Putamen (tissue), 1 donor: ENCODE data around the gene ELOVL5.
"Not testable (repeated sequence)": the region's sequence is repeated elsewhere in the genome, so short reads cannot be mapped to it uniquely, and the experiment has no call there.

Source experiments
- DNase-seq: peaks from one replicate; pipeline ENCODE4 v3.0.0-alpha.2; 2016; ENCODE audit warnings: low spot score

ELOVL5 gene

GRCh38 chr6:53304953-53305352 is 43.8 kb downstream of the ELOVL5 start:
- DNase-seq: not testable (repeated sequence)

GRCh38 chr6:53302678-53303360 is 45.9 kb downstream of the ELOVL5 start:
- DNase-seq: no peak

- DNase-seq: no peak
Measured at GRCh38 chr6:53301801-53302537, 46.8 kb downstream of the ELOVL5 start.

GRCh38 chr6:53300656-53301551 is 47.8 kb downstream of the ELOVL5 start:
- peak; percentile 68 for DNase-seq

- DNase-seq: no peak
Measured at GRCh38 chr6:53299331-53300005, 49.3 kb downstream of the ELOVL5 start.

GRCh38 chr6:53297004-53297403 is 51.7 kb downstream of the ELOVL5 start:
- no peak for DNase-seq

GRCh38 chr6:53295176-53295575 is 53.6 kb downstream of the ELOVL5 start:
- DNase-seq: no peak

- DNase-seq: no peak
Measured at GRCh38 chr6:53294611-53295010, 54.1 kb downstream of the ELOVL5 start.

- DNase-seq: no peak
Measured at GRCh38 chr6:53294095-53294494, 54.7 kb downstream of the ELOVL5 start.

GRCh38 chr6:53293691-53294090 is 55.1 kb downstream of the ELOVL5 start:
- DNase-seq: no peak

- no peak for DNase-seq
Measured at GRCh38 chr6:53290537-53291510, 57.9 kb downstream of the ELOVL5 start.

GRCh38 chr6:53287336-53288225 is 61.2 kb downstream of the ELOVL5 start:
- peak; percentile 45 for DNase-seq

GRCh38 chr6:53284901-53285300 is 63.8 kb downstream of the ELOVL5 start:
- no peak for DNase-seq

GRCh38 chr6:53282741-53283140 is 66.0 kb downstream of the ELOVL5 start:
- no peak for DNase-seq

- DNase-seq: no peak
Measured at GRCh38 chr6:53282234-53282633, 66.5 kb downstream of the ELOVL5 start.

GRCh38 chr6:53281518-53282215 is 67.1 kb downstream of the ELOVL5 start:
- DNase-seq: no peak

GRCh38 chr6:53280207-53280606 is 68.5 kb downstream of the ELOVL5 start:
- DNase-seq: no peak

GRCh38 chr6:53279293-53279692 is 69.5 kb downstream of the ELOVL5 start:
- no peak for DNase-seq

- no peak for DNase-seq
Measured at GRCh38 chr6:53273370-53273769, 75.4 kb downstream of the ELOVL5 start.
